Tibial artery (tissue), 4 donors: Measurements from ENCODE around the gene EVA1C.
"Not testable (repeated sequence)": the region's sequence is repeated elsewhere in the genome, so short reads cannot be mapped to it uniquely, and the experiment has no call there.

ENCODE experiments used
- DNase-seq, 2 donors: peaks; one replicate each; pipeline ENCODE4 v3.0.0-alpha.2; 2019
- H3K27ac ChIP-seq, 2 donors: fragments of 200-600 bp; sonication (generic) in 1 of 2; 1 replicate in 1 of 2; 2 replicates in 1 of 2; pipeline ENCODE4 v1.5.1; 2018 to 2019; ENCODE audit warnings: mild to moderate bottlenecking in 1 of 2
- H3K27me3 ChIP-seq, 2 donors: fragments of 200-600 bp; sonication (generic) in 1 of 2; one replicate each; pipeline versions ENCODE4 v1.5.1 to v1.6.0; 2016 to 2019
- H3K36me3 ChIP-seq, 3 donors: fragments of 200-600 bp; sonication (generic) in 2 of 3; one replicate each; pipeline ENCODE4 v1.5.1; 2016 to 2019; ENCODE audit warnings: mild to moderate bottlenecking in 2 of 3
- H3K4me1 ChIP-seq, 4 donors: fragments of 200-600 bp; sonication (generic) in 2 of 4; 1 replicate in 3 of 4; 2 replicates in 1 of 4; pipeline ENCODE4 v1.5.1; 2016 to 2019
- H3K4me3 ChIP-seq, 2 donors: fragments of 200-600 bp; sonication (generic) in 1 of 2; 1 replicate in 1 of 2; 2 replicates in 1 of 2; pipeline ENCODE4 v1.5.1; 2018 to 2019; ENCODE audit warnings: mild to moderate bottlenecking in 2 of 2
- H3K9me3 ChIP-seq, 3 donors: fragments of 200-600 bp; sonication (generic) in 1 of 3; one replicate each; pipeline ENCODE4 v1.5.1; 2016 to 2019
- CTCF ChIP-seq, 2 experiments: fragments of 200-600 bp in 1 of 2; fragments of 450-650 bp in 1 of 2; IDR thresholded peaks; one replicate each; pipeline ENCODE4 v1.5.1; 2017 to 2019; ENCODE audit warnings: antibody characterized with exemption in 2 of 2, mild to moderate bottlenecking in 1 of 2, moderate library complexity in 1 of 2
- intact Hi-C: fragments of 100-400 bp; cut with DNase I; formaldehyde crosslinking; loops from one replicate; pipeline ENCODE4 v1.15.0; 2023; ENCODE audit warnings: low total_unique reads

The EVA1C gene

DNA sequence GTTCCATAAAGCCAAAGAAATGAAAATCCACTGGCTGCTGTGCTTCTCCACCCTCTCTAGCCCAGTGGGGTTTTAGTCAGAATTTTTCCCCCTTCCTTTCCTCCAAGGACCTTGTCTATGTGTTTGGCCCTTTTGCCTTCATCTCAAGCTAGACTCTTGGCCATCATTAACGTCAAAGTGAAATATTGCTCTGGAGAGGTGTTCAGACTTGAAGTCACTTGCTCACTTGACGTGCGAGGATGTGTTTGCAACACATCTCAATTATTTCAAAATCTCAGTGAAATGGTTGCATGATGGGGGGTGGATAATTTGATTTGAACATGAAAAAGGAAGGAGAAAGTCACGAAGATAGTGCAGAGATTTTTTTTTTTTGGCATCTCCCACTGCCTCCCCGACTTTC lies 13.6 kb downstream of the EVA1C start:
- peak overlapping the region in 1 of 2 donors; percentile 28 for H3K27ac ChIP-seq
- peaks cover 0 to 40% (median 15%) of the 10 kb centered on the region in 4 donors for H3K4me1 ChIP-seq
- no peaks in the 10 kb centered on the region for H3K27me3 ChIP-seq
- intact Hi-C loops: no loop called here
- DNase-seq: no peak
- H3K4me3 ChIP-seq: no peak overlapping the region
- H3K36me3 ChIP-seq: no peaks in the 10 kb centered on the region
- H3K9me3 ChIP-seq: peaks cover 0 to 4% (median 0%) of the 10 kb centered on the region in 3 donors
- TF ChIP-seq CTCF (IDR thresholded peaks at IDR 0.05): no peak

GRCh38 chr21:32426592-32427051 lies 14.1 kb downstream of the EVA1C start:
- Histone ChIP-seq H3K27ac (peak overlapping the region in 1 of 2 donors; percentile 28), H3K36me3 (no peaks in the 10 kb centered on the region), H3K4me1 (peaks cover 0 to 40% (median 15%) of the 10 kb centered on the region in 4 donors), H3K27me3 (no peaks in the 10 kb centered on the region), H3K4me3 (no peak overlapping the region), H3K9me3 (peaks cover 0 to 2% (median 0%) of the 10 kb centered on the region in 3 donors)
- no peak for DNase-seq
- TF ChIP-seq CTCF (IDR thresholded peaks at IDR 0.05): no peak
- intact Hi-C loops: no loop called here

- no peak for DNase-seq
- Histone ChIP-seq H3K36me3 (no peaks in the 10 kb centered on the region), H3K4me1 (peaks cover 0 to 38% (median 15%) of the 10 kb centered on the region in 4 donors), H3K27ac (no peak overlapping the region), H3K4me3 (no peak overlapping the region), H3K9me3 (no peaks in the 10 kb centered on the region), H3K27me3 (no peaks in the 10 kb centered on the region)
- intact Hi-C loops: no loop called here
- TF ChIP-seq CTCF (IDR thresholded peaks at IDR 0.05): no peak
Measured at GRCh38 chr21:32427958-32428623, 15.6 kb downstream of the EVA1C start.

GRCh38 chr21:32432982-32433660 lies 20.6 kb downstream of the EVA1C start:
- H3K27me3 ChIP-seq, H3K27ac ChIP-seq, H3K4me3 ChIP-seq, DNase-seq, H3K9me3 ChIP-seq, H3K36me3 ChIP-seq, intact Hi-C loops: not testable (repeated sequence)
- peaks cover 0 to 11% (median 4%) of the 10 kb centered on the region in 4 donors for H3K4me1 ChIP-seq

DNA sequence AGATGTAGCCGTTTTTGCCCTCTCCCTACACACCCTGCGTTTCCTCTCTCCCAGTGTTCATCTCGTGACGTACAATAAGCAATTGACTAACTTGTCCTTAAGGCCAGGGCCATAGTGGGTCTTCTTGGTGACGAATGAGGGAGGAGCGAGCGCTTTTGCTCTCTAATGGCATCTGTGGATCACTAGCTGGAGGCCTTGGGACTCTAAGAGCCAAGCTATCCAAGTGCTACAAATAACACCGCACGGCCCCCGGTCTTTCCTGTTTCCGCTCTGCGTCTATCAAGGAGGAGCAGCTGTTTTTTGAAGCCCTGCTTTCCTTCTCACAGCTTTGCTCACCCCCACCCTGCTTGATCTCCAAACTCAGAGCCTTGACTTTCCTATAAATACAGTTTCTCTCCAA lies 25.2 kb downstream of the EVA1C start:
- Histone ChIP-seq H3K27me3 (no peaks in the 10 kb centered on the region), H3K27ac (no peak overlapping the region), H3K36me3 (peaks cover 0 to 5% (median 0%) of the 10 kb centered on the region in 3 donors), H3K4me3 (no peak overlapping the region), H3K9me3 (no peaks in the 10 kb centered on the region), H3K4me1 (peaks cover 0 to 8% (median 3%) of the 10 kb centered on the region in 4 donors)
- intact Hi-C loops: no loop called here
- no peak for TF ChIP-seq CTCF (IDR thresholded peaks at IDR 0.05)
- DNase-seq: no peak
